Spleen (tissue), 7 donors: ENCODE data around the gene TMEM89.

Experiments used
- CTCF ChIP-seq, 11 experiments: fragments of 200-600 bp in 7 of 11; fragments of 450-650 bp in 4 of 11; sonication (generic) in 4 of 11; IDR thresholded peaks in 8 of 11; conservative IDR thresholded peaks in 3 of 11; 1 replicate in 7 of 11; 2 replicates in 4 of 11; pipeline versions ENCODE4 v1.4.0 to v1.8.0; 2016 to 2021; ENCODE audit warnings: antibody characterized with exemption in 11 of 11, inconsistent platforms in 4 of 11, mild to moderate bottlenecking in 1 of 11
- POLR2A ChIP-seq, 3 donors: fragments of 450-650 bp; IDR thresholded peaks; one replicate each; pipeline ENCODE4 v1.5.1; 2017; ENCODE audit warnings: antibody characterized with exemption in 3 of 3, mild to moderate bottlenecking in 1 of 3
- donor health status: DM: no; HTN: no; CAD: no; lungs with moderate emphysema.
- donor health status: DM: no; HTN: no; CAD: no.
- donor health status: DM: no; HTN: no; CAD: no.

GRCh38 chr3:48636149-48636655 is 14.6 kb upstream of the TMEM89 start:
- TF ChIP-seq CTCF (IDR thresholded peaks at IDR 0.05 in 8 of 11, conservative IDR thresholded peaks at IDR 0.05 in 3 of 11): no peak
- TF ChIP-seq POLR2A (IDR thresholded peaks at IDR 0.05): no peak
